ENCODE results near the gene HEYL. TPM values are rescaled to one million over a fixed set of nuclear protein-coding genes. Genes with fewer than 3 reads are reported as not detected.

The HEYL gene
- total RNA-seq, 1 experiment from 2014 or later = 8.8 TPM

- no peaks in the 10 kb centered on the region for H3K27me3 ChIP-seq (ENCODE audit: insufficient read depth, low read length)
- H4K20me1 ChIP-seq (ENCODE audit: insufficient read depth) = no peaks in the 10 kb centered on the region
- H3K36me3 ChIP-seq (ENCODE audit: control insufficient read depth in 1 of 2, insufficient read depth in 2 of 2, low read length in 2 of 2) = no peaks in the 10 kb centered on the region
- RAD21 ChIA-PET (ENCODE audit: low non-redundant PET in 1 of 2, low total read pairs in 2 of 2, uncharacterized antibody in 2 of 2, unreplicated experiment in 2 of 2) = no interaction called here
- no peak overlapping the region for H3K4me2 ChIP-seq (ENCODE audit: low read length)
- H2AFZ ChIP-seq (ENCODE audit: low read depth, low read length, poor library complexity, severe bottlenecking) = no peak overlapping the region
- H3K4me1 ChIP-seq (ENCODE audit: control insufficient read depth in 1 of 2, insufficient read depth in 2 of 2, low read length in 2 of 2) = no peaks in the 10 kb centered on the region
- H3K9ac ChIP-seq (ENCODE audit: low read length) = no peak overlapping the region
- ATAC-seq = no peak
- no peaks in the 10 kb centered on the region for H3K9me3 ChIP-seq (ENCODE audit: control insufficient read depth in 1 of 2, insufficient read depth in 1 of 2, low read depth in 1 of 2, low read length in 2 of 2)
- H3K4me3 ChIP-seq (replicated peaks in 1 of 2; ENCODE audit: low read depth in 1 of 2, low read length in 2 of 2) = no peak overlapping the region
- no peak for DNase-seq (ENCODE audit: low read depth, low spot score)
- POLR2A ChIA-PET = no interaction called here
- intact Hi-C loops (cut with micrococcal nuclease) = no loop called here
- no peaks in the 10 kb centered on the region for H3K79me2 ChIP-seq (ENCODE audit: insufficient read depth, low read length)
- BruUV-seq (replicated peaks) = no TSS peak
- TF ChIP-seq POLR2A (IDR thresholded peaks at IDR 0.05; ENCODE audit: borderline replicate concordance, extremely low read depth, insufficient read depth, insufficient read length) (no peak), POLR2AphosphoS5 (IDR thresholded peaks at IDR 0.05; ENCODE audit: low read depth, low read length) (no peak), EGR1 (IDR thresholded peaks at IDR 0.05; ENCODE audit: low read depth) (no peak), CEBPB (IDR thresholded peaks at IDR 0.05; ENCODE audit: low read depth) (no peak), ELF1 (IDR thresholded peaks at IDR 0.05; ENCODE audit: borderline replicate concordance, low read depth) (no peak), RAD21 (IDR thresholded peaks at IDR 0.05; ENCODE audit: low read depth) (no peak), EZH2 (IDR thresholded peaks at IDR 0.05) (no peak)
- H3K27ac ChIP-seq (ENCODE audit: low read depth, low read length) = no peak overlapping the region
- H3K9me2 ChIP-seq (ENCODE audit: insufficient read depth) = no peaks in the 10 kb centered on the region
- CTCF ChIA-PET = interaction anchor here (0.7 to 3.6 kb wide), 3 partner anchors 10 to 40 kb away, joined by 3 to 28 read pairs (median 10); no protein-coding TSS in a partner anchor
These were observed 7.0 kb upstream of the HEYL start for GRCh38 chr1:39646232-39647081.

GRCh38 chr1:39645411-39646043 lies 6.1 kb upstream of the HEYL start:
- ATAC-seq (no peak), DNase-seq (ENCODE audit: low read depth, low spot score) (no peak)
- H3K27me3 ChIP-seq (ENCODE audit: insufficient read depth, low read length) = no peaks in the 10 kb centered on the region
- H3K4me3 ChIP-seq (replicated peaks in 1 of 2; ENCODE audit: low read depth in 1 of 2, low read length in 2 of 2) = no peak overlapping the region
- no peaks in the 10 kb centered on the region for H3K79me2 ChIP-seq (ENCODE audit: insufficient read depth, low read length)
- H3K9me3 ChIP-seq (ENCODE audit: control insufficient read depth in 1 of 2, insufficient read depth in 1 of 2, low read depth in 1 of 2, low read length in 2 of 2) = no peaks in the 10 kb centered on the region
- H3K9me2 ChIP-seq (ENCODE audit: insufficient read depth) = no peaks in the 10 kb centered on the region
- BruUV-seq (replicated peaks) = no TSS peak
- no peaks in the 10 kb centered on the region for H4K20me1 ChIP-seq (ENCODE audit: insufficient read depth)
- no peak overlapping the region for H3K9ac ChIP-seq (ENCODE audit: low read length)
- TF ChIP-seq TCF7L2 (IDR thresholded peaks at IDR 0.05; ENCODE audit: borderline replicate concordance, extremely low read depth, insufficient read depth, insufficient read length) (no peak), JUND (IDR thresholded peaks at IDR 0.05) (no peak), SP1 (IDR thresholded peaks at IDR 0.05; ENCODE audit: low read depth) (no peak), SRF (IDR thresholded peaks at IDR 0.05; ENCODE audit: low read depth) (no peak), YY1 (IDR thresholded peaks at IDR 0.05; ENCODE audit: extremely low read depth, insufficient replicate concordance, low read depth, low read length) (no peak), EGR1 (IDR thresholded peaks at IDR 0.05; ENCODE audit: low read depth) (no peak), RAD21 (IDR thresholded peaks at IDR 0.05; ENCODE audit: low read depth) (no peak), CEBPB (IDR thresholded peaks at IDR 0.05; ENCODE audit: low read depth) (no peak), ELF1 (IDR thresholded peaks at IDR 0.05; ENCODE audit: borderline replicate concordance, low read depth) (no peak), POLR2AphosphoS5 (IDR thresholded peaks at IDR 0.05; ENCODE audit: low read depth, low read length) (no peak)
- peaks cover 0 to 2% of the 10 kb centered on the region in 2 experiments; a peak in 1 of 4 replicates for H3K4me1 ChIP-seq (ENCODE audit: control insufficient read depth in 1 of 2, insufficient read depth in 2 of 2, low read length in 2 of 2)
- ChIA-PET RAD21 (ENCODE audit: low non-redundant PET in 1 of 2, low total read pairs in 2 of 2, uncharacterized antibody in 2 of 2, unreplicated experiment in 2 of 2) (no interaction called here), CTCF (interaction anchor here (2.1 kb wide), 1 partner anchor 39 kb away, joined by 10 read pairs; no protein-coding TSS in a partner anchor), POLR2A (no interaction called here)
- H2AFZ ChIP-seq (ENCODE audit: low read depth, low read length, poor library complexity, severe bottlenecking) = no peak overlapping the region
- no peaks in the 10 kb centered on the region for H3K36me3 ChIP-seq (ENCODE audit: control insufficient read depth in 1 of 2, insufficient read depth in 2 of 2, low read length in 2 of 2)
- no peak overlapping the region for H3K4me2 ChIP-seq (ENCODE audit: low read length)
- intact Hi-C loops (cut with micrococcal nuclease) = no loop called here
- no peak overlapping the region for H3K27ac ChIP-seq (ENCODE audit: low read depth, low read length)

Measured in HCT116 (cell line).